Panc1 (cell line): ENCODE measurements around the gene C17orf67. TPM values are rescaled to one million over a fixed set of nuclear protein-coding genes. Genes with fewer than 3 reads are reported as not detected.

Experiments
- ATAC-seq: fragments of 200-7000 bp; cut with Tn5 transposase; 2 replicates; pipeline ENCODE4 v1.9.1; 2020; ENCODE audit warnings: mild to moderate bottlenecking, moderate library complexity
- BruUV-seq: library from RNA; stranded (reverse); fragments of 400-500 nt; replicated peaks from 2 replicates; lab custom pipeline; 2021; lab: Mats Ljungman, UMichigan
- CTCF ChIA-PET: fragments of 300-600 bp; sonication (Branson Sonifier 250); formaldehyde crosslinking; loops from one replicate; lab custom pipeline; 2022; ENCODE audit warnings: antibody characterized with exemption; lab: Charles Lee
- POLR2A ChIA-PET: fragments of 300-600 bp; sonication (Branson Sonifier 250); formaldehyde crosslinking; loops from one replicate; lab custom pipeline; 2022; ENCODE audit warnings: antibody characterized with exemption; lab: Charles Lee
- DNase-seq: peaks from one replicate; pipeline ENCODE4 v3.0.0-alpha.2; 2010; ENCODE audit warnings: low read depth, low spot score
- H3K27ac ChIP-seq: 2 replicates; pipeline ENCODE4 v1.5.1; 2011; ENCODE audit warnings: mild to moderate bottlenecking, low read length, inconsistent platforms
- H3K27me3 ChIP-seq: fragments of 200-500 bp; sonication (Bioruptor generic); 2 replicates; pipeline ENCODE4 v1.6.0; 2014; ENCODE audit warnings: low read length, inconsistent platforms; ENCODE audit not compliant: control insufficient read depth, insufficient read depth
- H3K36me3 ChIP-seq: fragments of 200-500 bp; sonication (Bioruptor generic); 2 replicates; pipeline ENCODE4 v1.5.1; 2014; ENCODE audit warnings: inconsistent platforms, mild to moderate bottlenecking, low read length, moderate library complexity; ENCODE audit not compliant: control insufficient read depth, insufficient read depth
- H3K4me1 ChIP-seq: 2 replicates; pipeline ENCODE4 v1.5.1; 2011; ENCODE audit warnings: inconsistent platforms, mild to moderate bottlenecking, low read length, moderate library complexity; ENCODE audit not compliant: control insufficient read depth, insufficient read depth
- H3K4me3 ChIP-seq, 2 experiments: 2 replicates each; pipeline ENCODE4 v1.5.1; 2011 to 2012; ENCODE audit warnings: low read depth in 2 of 2, low read length in 2 of 2, mild to moderate bottlenecking in 2 of 2, inconsistent platforms in 1 of 2, moderate library complexity in 1 of 2
- H3K9me3 ChIP-seq: fragments of 200-500 bp; sonication (Bioruptor generic); 2 replicates; pipeline ENCODE4 v1.5.1; 2014; ENCODE audit warnings: low read depth, mild to moderate bottlenecking, inconsistent platforms, low read length, moderate library complexity; ENCODE audit not compliant: control insufficient read depth, insufficient read depth
- CTCF ChIP-seq: fragments of 450-650 bp; IDR thresholded peaks from 2 replicates; pipeline ENCODE4 v1.5.1; 2017; ENCODE audit warnings: mild to moderate bottlenecking
- POLR2AphosphoS5 ChIP-seq: IDR thresholded peaks from 2 replicates; pipeline ENCODE4 v1.6.1; 2012; ENCODE audit warnings: mild to moderate bottlenecking, low read depth, low read length, moderate library complexity
- REST ChIP-seq, 2 experiments: IDR thresholded peaks; 2 replicates each; pipeline ENCODE4 v1.6.1; 2011 to 2012; ENCODE audit warnings: low read depth in 2 of 2, control low read depth in 1 of 2, low read length in 1 of 2, mild to moderate bottlenecking in 1 of 2, moderate library complexity in 1 of 2; ENCODE audit not compliant: insufficient read depth in 1 of 2
- SIN3A ChIP-seq: IDR thresholded peaks from 2 replicates; pipeline ENCODE4 v1.6.1; 2012; ENCODE audit warnings: low read depth, mild to moderate bottlenecking, low read length, moderate library complexity, borderline replicate concordance; ENCODE audit not compliant: insufficient read depth
- TCF7L2 ChIP-seq: IDR thresholded peaks from 2 replicates; pipeline ENCODE4 v1.6.1; 2011; ENCODE audit warnings: mild to moderate bottlenecking, low read depth, low read length, inconsistent platforms
- in situ Hi-C: cut with HindIII; loops from 2 replicates; pipeline ENCODE4 v1.10.0; 2016; ENCODE audit warnings: low sequenced_read_pairs, low pct_unique_long_range_greater_than_20kb
- intact Hi-C: fragments of 100-400 bp; cut with micrococcal nuclease; formaldehyde crosslinking; loops from one replicate; pipeline ENCODE4 v1.10.0; 2022; ENCODE audit not compliant: unreplicated experiment
- total RNA-seq: library from RNA; stranded (reverse); gene quantifications from one replicate; pipeline ENCODE4 v1.2.1, GENCODE V29; 2021; ENCODE audit not compliant: unreplicated experiment

The C17orf67 gene
- total RNA-seq, 1 experiment from 2014 or later: 3.4 TPM

GRCh38 chr17:56831369-56832095 lies 2.2 kb downstream of the C17orf67 start:
- no peak for TF ChIP-seq POLR2AphosphoS5
- no peak for TF ChIP-seq TCF7L2
- no peak for TF ChIP-seq CTCF
- TF ChIP-seq REST (IDR thresholded peaks at IDR 0.05; ENCODE audit: insufficient read depth in 1 of 2, low read depth in 2 of 2, low read length in 1 of 2): no peak
- no peak for TF ChIP-seq SIN3A
- 0 out of 2 replicates have a peak, but pooled peaks cover 4% of the 10 kb centered on the region for H3K36me3 ChIP-seq
- H3K4me3 ChIP-seq: 0 out of 4 replicates have a peak overlapping the region, but pooled peaks of 1 of the 2 experiments have one; percentile 4
- H3K9me3 ChIP-seq: no peaks in the 10 kb centered on the region
- peaks cover 23% of the 10 kb centered on the region for H3K4me1 ChIP-seq
- in situ Hi-C loops (no loop called here), intact Hi-C loops (no loop called here)
- ChIA-PET POLR2A (no interaction called here), CTCF (no interaction called here)
- no peak overlapping the region for H3K27ac ChIP-seq
- H3K27me3 ChIP-seq: no peaks in the 10 kb centered on the region
- ATAC-seq (no peak), DNase-seq (no peak)
- no TSS peak for BruUV-seq

GRCh38 chr17:56830726-56831368 lies 2.9 kb downstream of the C17orf67 start:
- CTCF ChIA-PET: no interaction called here

More at GRCh38 chr17:56830726-56831368, 2.9 kb downstream of the C17orf67 start:
- DNase-seq (no peak), ATAC-seq (no peak)
- no TSS peak for BruUV-seq
- TF ChIP-seq REST (IDR thresholded peaks at IDR 0.05; ENCODE audit: insufficient read depth in 1 of 2, low read depth in 2 of 2, low read length in 1 of 2): no peak
- no peak for TF ChIP-seq POLR2AphosphoS5
- TF ChIP-seq TCF7L2: no peak
- no peak for TF ChIP-seq CTCF
- no peak for TF ChIP-seq SIN3A
- Histone ChIP-seq H3K4me1 (peaks cover 16% of the 10 kb centered on the region), H3K27me3 (no peaks in the 10 kb centered on the region), H3K27ac (no peak overlapping the region), H3K36me3 (0 out of 2 replicates have a peak, but pooled peaks cover under 1% of the 10 kb centered on the region), H3K4me3 (no peak overlapping the region), H3K9me3 (no peaks in the 10 kb centered on the region)
- in situ Hi-C loops (no loop called here), intact Hi-C loops (no loop called here)
- POLR2A ChIA-PET: no interaction called here
